ENCODE data around the gene WDSUB1.

Gene WDSUB1

GRCh38 chr2:159192371-159192918 is 94.1 kb downstream of the WDSUB1 start:
- DNase-seq, result no peak

- no peak for DNase-seq
Measured at GRCh38 chr2:159188449-159188848, 98.1 kb downstream of the WDSUB1 start.

- no peak for DNase-seq
Measured at GRCh38 chr2:159187106-159187505, 99.4 kb downstream of the WDSUB1 start.

GRCh38 chr2:159186462-159186861 is 100.0 kb downstream of the WDSUB1 start:
- no peak for DNase-seq

All from fibroblast of upper back skin (primary cell).